Astrocyte of the hippocampus (primary cell): ENCODE data around the gene CCDC7.
"Not testable (repeated sequence)": the region's sequence is repeated elsewhere in the genome, so short reads cannot be mapped to it uniquely, and the experiment has no call there.

Experiments
- DNase-seq: peaks from one replicate; pipeline ENCODE4 v3.0.0; 2011; ENCODE audit warnings: low read depth, low spot score

Gene CCDC7

DNA sequence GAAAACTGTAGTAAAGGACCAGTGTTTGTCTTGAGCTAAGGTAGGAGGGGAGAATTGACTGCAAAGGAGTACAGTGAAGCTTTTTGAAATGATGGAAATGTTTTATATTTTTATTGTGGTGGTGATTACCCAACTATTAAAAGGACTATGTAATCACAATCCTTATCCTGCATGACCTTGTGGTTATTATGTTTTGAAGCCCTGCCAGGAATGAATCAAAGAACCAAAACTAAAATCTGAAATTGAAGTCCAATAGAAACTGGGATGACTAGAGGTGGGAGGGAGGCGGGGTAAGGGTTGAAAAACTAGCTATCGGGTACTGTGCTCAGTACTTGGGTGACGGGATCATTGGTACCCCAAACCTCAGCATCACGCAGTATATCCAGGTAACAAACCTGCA lies 8.2 kb downstream of the CCDC7 start:
- DNase-seq, result no peak

GRCh38 chr10:32459051-32459698 lies 13.2 kb downstream of the CCDC7 start:
- DNase-seq, result no peak

GRCh38 chr10:32461203-32461602 lies 15.3 kb downstream of the CCDC7 start:
- DNase-seq, result no peak

DNA sequence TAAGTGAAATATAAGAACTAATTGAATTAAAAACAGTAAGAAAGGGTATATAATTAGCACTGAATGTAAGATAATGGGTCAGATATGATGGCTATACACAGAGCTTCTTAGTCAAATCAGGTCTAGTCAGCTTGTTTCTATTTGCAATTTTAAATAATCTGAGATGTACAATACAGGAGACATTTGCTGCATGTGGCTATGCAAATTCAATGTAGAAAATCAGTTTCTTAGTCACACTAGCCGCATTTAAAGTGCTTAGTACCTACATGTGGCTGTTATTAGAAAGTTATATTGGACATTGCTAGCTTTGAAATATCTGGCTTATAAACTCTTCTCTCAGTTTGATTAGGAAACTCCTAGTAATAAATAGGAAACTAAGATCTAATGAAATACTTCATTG lies 25.3 kb downstream of the CCDC7 start:
- DNase-seq, result no peak

GRCh38 chr10:32477499-32477898 lies 31.6 kb downstream of the CCDC7 start:
- no peak for DNase-seq

DNA sequence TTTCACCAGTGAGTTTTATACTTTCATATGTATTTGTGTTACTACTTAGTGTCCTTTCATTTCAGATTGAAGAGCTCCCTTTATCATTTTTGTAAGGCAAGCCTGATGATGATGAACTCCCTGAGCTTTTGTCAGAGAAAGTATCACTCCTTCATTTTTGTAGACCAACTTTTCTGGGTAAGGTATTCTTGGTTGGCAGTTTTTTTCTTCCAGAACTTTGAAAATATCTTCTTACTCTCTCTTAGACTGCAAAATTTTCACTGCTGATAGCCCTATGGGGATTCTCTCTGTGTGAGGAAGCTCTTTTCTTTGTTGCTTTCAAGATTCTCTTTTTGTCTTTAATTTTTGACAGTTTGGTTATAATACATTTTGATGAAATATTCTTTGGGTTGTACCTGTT lies 35.7 kb downstream of the CCDC7 start:
- DNase-seq, result no peak

DNA sequence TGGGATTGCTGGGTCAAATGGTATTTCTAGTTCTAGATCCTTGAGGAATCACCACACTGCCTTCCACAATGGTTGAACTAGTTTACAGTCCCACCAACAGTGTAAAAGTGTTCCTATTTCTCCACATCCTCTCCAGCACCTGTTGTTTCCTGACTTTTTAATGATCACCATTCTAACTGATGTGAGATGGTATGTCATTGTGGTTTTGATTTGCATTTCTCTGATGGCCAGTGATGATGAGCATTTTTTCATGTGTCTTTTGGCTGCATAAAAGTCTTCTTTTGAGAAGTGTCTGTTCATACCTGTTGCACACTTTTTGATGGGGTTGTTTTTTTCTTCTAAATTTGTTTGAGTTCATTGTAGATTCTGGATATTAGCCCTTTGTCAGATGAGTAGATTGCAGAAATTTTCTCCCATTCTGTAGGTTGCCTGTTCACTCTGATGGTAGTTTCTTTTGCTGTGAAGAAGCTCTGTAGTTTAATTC lies 37.1 kb downstream of the CCDC7 start:
- DNase-seq, result not testable (repeated sequence)

DNA sequence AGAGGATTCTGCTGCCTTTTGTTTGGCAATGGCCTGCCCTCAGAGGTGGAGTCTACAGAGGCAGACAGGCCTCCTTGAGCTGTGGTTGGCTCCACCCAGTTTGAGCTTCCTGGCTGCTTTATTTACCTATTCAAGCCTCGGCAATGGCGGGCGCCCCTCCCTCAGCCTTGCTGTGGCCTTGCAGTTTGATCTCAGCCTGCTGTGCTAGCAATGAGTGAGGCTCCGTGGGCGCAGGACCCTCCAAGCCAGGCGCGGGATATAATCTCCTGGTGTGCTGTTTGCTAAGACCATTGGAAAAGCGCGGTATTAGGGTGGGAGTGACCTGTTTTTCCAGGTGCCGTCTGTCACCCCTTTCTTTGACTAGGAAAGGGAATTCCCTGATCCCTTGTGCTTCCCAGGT lies 42.1 kb downstream of the CCDC7 start:
- DNase-seq, result not testable (repeated sequence)

DNA sequence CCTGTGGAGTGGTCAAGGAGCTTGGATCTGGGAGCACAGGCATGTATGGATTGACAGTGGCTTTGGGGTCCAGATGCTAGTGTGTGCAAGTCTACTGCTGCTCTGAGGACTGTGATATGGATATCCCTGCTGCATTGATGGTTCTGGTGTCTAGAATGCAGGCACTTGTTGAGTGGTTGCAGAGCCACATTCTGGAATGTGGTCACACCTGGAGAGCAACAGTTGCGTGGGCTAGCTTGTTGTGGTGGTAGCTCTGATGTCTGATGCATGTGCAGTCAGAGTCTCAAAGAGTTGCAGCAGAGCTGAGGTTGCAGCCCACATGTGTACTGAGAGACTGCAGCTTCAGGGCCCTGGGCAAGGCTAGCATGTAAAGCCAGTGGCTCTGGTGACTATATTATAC lies 43.2 kb downstream of the CCDC7 start:
- DNase-seq, result no peak

- DNase-seq, result no peak
Measured at GRCh38 chr10:32489901-32490300, 44.0 kb downstream of the CCDC7 start.

- DNase-seq, result not testable (repeated sequence)
Measured at GRCh38 chr10:32494562-32494961, 48.6 kb downstream of the CCDC7 start.

GRCh38 chr10:32500136-32500535 lies 54.2 kb downstream of the CCDC7 start:
- not testable (repeated sequence) for DNase-seq

- no peak for DNase-seq
Measured at GRCh38 chr10:32501906-32502305, 56.0 kb downstream of the CCDC7 start.

DNA sequence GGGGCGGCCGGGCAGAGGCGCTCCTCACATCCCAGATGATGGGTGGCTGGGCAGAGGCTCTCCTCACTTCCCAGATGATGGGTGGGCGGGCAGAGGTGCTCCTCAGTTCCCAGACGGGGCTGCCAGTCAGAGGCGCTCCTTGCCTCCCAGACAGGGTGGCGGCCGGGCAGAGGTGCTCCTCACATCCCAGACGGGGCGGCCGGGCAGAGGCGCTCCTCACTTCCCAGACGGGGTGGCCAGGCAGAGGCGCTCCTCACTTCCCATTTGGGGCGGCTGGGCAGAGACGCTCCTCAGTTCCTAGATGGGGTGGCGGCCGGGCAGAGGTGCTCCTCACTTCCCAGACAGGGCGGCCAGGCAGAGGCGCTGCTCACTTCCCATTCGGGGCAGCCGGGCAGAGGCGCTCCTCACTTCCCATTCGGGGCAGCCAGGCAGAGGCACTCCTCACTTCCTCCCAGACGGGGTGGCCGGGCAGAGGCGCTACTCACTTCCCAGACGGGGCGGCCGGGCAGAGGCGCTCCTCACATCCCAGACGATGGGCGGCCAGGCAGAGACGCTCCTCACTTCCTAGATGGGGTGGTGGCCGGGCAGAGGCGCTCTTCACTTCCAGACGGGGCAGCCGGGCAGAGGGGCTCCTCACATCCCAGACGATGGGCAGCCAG lies 60.0 kb downstream of the CCDC7 start:
- not testable (repeated sequence) for DNase-seq

- DNase-seq, result no peak
Measured at GRCh38 chr10:32511599-32511998, 65.7 kb downstream of the CCDC7 start.

DNA sequence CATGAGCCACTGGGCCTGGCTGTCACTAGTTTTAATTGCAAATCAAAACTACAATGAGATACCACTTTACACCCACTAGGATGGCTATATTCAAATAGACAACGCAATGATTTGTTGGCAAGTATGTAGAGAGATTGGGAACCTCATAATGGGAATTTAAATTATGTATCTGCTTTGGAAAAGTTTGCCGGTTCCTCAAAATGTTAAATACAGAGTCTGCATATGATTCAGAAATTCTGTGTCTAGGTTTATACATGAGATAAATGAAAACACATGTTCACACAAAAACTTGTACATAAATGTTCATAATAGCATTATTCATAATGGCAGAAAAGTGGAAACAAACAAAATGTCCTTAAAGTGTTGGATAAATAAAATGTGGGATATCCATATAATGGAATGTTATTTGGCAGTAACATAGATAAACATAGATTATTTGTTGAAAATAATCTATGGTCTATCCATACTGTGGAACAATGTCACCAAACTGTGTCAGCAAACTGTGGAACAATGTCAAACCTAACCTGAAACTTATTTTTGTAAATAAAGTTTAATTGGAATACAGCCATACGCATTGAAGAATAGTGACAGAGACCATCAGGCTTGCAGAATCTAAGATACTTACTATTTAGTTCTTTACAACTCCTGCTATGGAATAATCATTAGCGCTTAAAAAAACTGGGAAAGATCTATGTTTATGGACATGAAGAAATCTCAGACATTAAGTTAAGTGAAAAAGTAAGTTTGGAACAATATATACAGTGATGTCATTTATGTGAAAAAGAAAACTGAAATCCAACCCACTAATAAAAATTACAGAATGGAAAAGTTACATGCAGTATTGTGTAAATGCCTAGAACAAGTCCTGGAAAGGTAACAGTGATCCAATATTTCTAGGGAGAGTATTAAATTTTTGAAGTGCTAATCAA lies 70.9 kb downstream of the CCDC7 start:
- no peak for DNase-seq

GRCh38 chr10:32530231-32530630 lies 84.3 kb downstream of the CCDC7 start:
- no peak for DNase-seq

- no peak for DNase-seq
Measured at GRCh38 chr10:32538256-32538655, 92.3 kb downstream of the CCDC7 start.

DNA sequence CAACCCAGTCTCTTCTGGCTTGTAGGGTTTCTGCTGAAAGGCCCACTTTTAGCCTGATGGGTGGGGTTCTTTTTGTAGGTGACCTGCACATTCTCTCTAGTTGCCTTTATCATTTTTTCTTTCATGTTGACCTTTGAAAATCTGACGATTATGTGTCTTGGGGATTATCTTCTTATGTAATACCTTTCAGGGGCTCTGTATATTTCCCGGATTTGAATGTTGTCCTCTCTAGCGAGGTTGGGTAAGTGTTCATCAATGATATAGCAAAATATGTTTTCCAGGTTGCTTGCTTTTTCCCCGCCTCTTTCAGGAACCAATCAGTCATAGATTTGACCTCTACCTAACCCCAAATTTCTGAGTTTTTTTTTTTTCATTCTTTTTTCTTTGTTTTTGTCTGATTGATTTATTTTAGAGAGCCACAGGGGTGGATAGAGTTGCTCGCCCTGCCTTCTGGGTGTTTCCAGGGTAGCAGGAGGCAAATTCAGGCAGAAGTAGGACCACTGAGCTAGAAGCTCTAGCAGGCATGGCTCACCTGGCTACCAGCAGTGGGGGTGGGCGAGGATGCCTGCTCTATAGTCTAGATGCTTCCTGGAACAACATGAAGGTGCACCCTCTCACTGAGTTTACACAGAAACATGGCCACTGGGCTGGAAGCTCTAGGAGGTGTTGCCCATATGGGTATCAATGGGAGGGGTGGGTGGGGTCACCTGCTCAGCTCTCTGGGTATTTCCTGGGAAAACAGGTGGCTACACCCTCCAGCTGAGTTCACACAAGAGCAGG lies 94.9 kb downstream of the CCDC7 start:
- DNase-seq, result no peak

GRCh38 chr10:32548208-32548607 lies 102.3 kb downstream of the CCDC7 start:
- DNase-seq, result no peak

DNA sequence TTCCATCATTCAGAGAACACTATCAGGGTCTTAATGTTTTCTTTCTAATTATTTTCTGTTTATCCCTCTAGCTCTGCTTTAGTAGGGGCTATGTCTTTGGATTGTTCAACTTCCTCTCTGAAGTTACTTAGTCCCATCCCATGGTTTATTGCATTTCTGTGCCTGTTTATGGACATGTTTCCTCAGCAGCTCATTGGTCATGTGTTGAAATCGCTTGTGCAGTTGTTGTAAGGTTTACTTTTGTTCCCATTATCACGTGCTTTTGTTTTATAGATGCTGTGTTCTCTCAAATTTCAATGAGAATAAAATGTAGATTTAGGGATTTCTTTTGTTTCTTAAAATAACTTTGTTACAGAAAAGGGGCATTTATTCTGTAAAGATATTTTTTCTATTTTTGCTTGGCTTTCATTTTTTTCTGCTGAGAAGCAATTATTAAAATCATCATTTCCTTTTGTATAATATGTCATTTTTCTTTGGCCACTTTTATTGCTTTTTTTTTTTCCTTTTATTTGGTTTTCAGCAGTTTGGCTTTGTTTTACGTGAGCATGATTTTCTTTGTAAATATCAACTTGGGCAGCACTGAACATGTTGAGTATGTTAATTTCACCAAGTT lies 110.9 kb downstream of the CCDC7 start:
- DNase-seq, result no peak
